Caco-2 (cell line): ENCODE measurements around the gene CEACAM20. TPM values are rescaled to one million over a fixed set of nuclear protein-coding genes. Genes with fewer than 3 reads are reported as not detected.

Source experiments
- Bru-seq: library from RNA; stranded (reverse); fragments of 400-500 nt; gene quantifications from one replicate; lab custom pipeline; 2021; lab: Mats Ljungman, UMichigan
- BruChase-seq, 2 experiments: library from RNA; stranded (reverse); fragments of 400-500 nt; gene quantifications; one replicate each; lab custom pipeline; 2021; lab: Mats Ljungman, UMichigan
- BruUV-seq: library from RNA; stranded (reverse); fragments of 400-500 nt; replicated peaks from 2 replicates; lab custom pipeline; 2021; lab: Mats Ljungman, UMichigan
- CTCF ChIA-PET: fragments of 300-600 bp; sonication (Branson Sonifier 250); formaldehyde crosslinking; loops from one replicate; lab custom pipeline; 2022; ENCODE audit warnings: antibody characterized with exemption; lab: Charles Lee
- POLR2A ChIA-PET: fragments of 300-600 bp; sonication (Branson Sonifier 250); formaldehyde crosslinking; loops from one replicate; lab custom pipeline; 2022; ENCODE audit warnings: antibody characterized with exemption; lab: Charles Lee
- DNase-seq, 2 experiments: peaks; one replicate each; pipeline versions ENCODE4 v3.0.0 to v3.0.0-alpha.2; 2020 to 2022
- H3K27me3 ChIP-seq: replicated peaks from 2 replicates; pipeline ENCODE4 v1.6.0; 2011; ENCODE audit warnings: low read length; ENCODE audit not compliant: control insufficient read depth, insufficient read depth
- H3K36me3 ChIP-seq: 2 replicates; pipeline ENCODE4 v1.5.1; 2011; ENCODE audit warnings: low read length; ENCODE audit not compliant: control insufficient read depth, insufficient read depth
- H3K4me1 ChIP-seq: fragments of 250-450 bp; sonication (Bioruptor Pico); 2 replicates; pipeline ENCODE4 v1.5.1; 2020; ENCODE audit warnings: mild to moderate bottlenecking
- H3K4me3 ChIP-seq: 2 replicates; pipeline ENCODE4 v1.5.1; 2011; ENCODE audit warnings: low read depth, mild to moderate bottlenecking, control low read depth, low read length
- H3K9me3 ChIP-seq: fragments of 250-450 bp; sonication (Bioruptor Pico); 2 replicates; pipeline ENCODE4 v1.5.1; 2020; ENCODE audit warnings: mild to moderate bottlenecking, moderate library complexity
- H3K27ac Mint-ChIP-seq: one replicate; pipeline ENCODE4 v1.8.0; 2022; ENCODE audit warnings: mixed read lengths; ENCODE audit not compliant: unreplicated experiment
- H3K27me3 Mint-ChIP-seq: one replicate; pipeline ENCODE4 v1.8.0; 2022; ENCODE audit warnings: mixed read lengths; ENCODE audit not compliant: insufficient read depth, unreplicated experiment
- H3K36me3 Mint-ChIP-seq: one replicate; pipeline ENCODE4 v1.8.0; 2022; ENCODE audit warnings: mild to moderate bottlenecking, mixed read lengths; ENCODE audit not compliant: insufficient read depth, unreplicated experiment
- H3K4me1 Mint-ChIP-seq: one replicate; pipeline ENCODE4 v1.8.0; 2022; ENCODE audit warnings: low read depth, mixed read lengths; ENCODE audit not compliant: unreplicated experiment
- H3K4me3 Mint-ChIP-seq: one replicate; pipeline ENCODE4 v1.8.0; 2022; ENCODE audit warnings: mild to moderate bottlenecking, moderate library complexity, mixed read lengths; ENCODE audit not compliant: unreplicated experiment
- H3K9me3 Mint-ChIP-seq: one replicate; pipeline ENCODE4 v1.8.0; 2022; ENCODE audit warnings: mixed read lengths; ENCODE audit not compliant: unreplicated experiment
- CTCF ChIP-seq, 2 experiments: fragments of 200-600 bp in 1 of 2; IDR thresholded peaks; 1 replicate in 1 of 2; 2 replicates in 1 of 2; pipeline versions ENCODE4 v1.5.1 to v1.8.0; 2011 to 2022; ENCODE audit warnings: antibody characterized with exemption in 1 of 2, control low read depth in 1 of 2, inconsistent platforms in 1 of 2, low read depth in 1 of 2, low read length in 1 of 2, mild to moderate bottlenecking in 1 of 2, moderate library complexity in 1 of 2; ENCODE audit not compliant: insufficient read depth in 1 of 2, severe bottlenecking in 1 of 2, unreplicated experiment in 1 of 2
- intact Hi-C: fragments of 100-400 bp; cut with micrococcal nuclease; formaldehyde crosslinking; loops from one replicate; pipeline ENCODE4 v1.10.0; 2022; ENCODE audit not compliant: unreplicated experiment
- long read RNA-seq: library from polyadenylated mRNA; stranded (forward); transcript quantifications from one replicate; pipeline ENCODE4 v2.0.0, GENCODE V29; 2022
- total RNA-seq: library from RNA; stranded (reverse); gene quantifications from 2 replicates; pipeline ENCODE4 v1.2.3, GENCODE V29; 2022

CEACAM20 gene
- total RNA-seq (0.16 TPM in 1 of 2 replicates, not detected in the other), Bru-seq, nascent RNA (percentile 12 among the genes with signal in this experiment), BruChase-seq, experiment 1, labeled RNA remaining after a 2-hour chase (percentile 13 among the genes with signal in this experiment), BruChase-seq, experiment 2, labeled RNA remaining after a 6-hour chase (percentile 16 among the genes with signal in this experiment)
- long read RNA-seq = 0 reads

GRCh38 chr19:44529536-44529935 is at the start of gene CEACAM20:
TSS of gene CEACAM20 (minus strand) at chr19:44529675. CDS start at chr19:44529509, 166 bp downstream.
- Mint-ChIP-seq H3K27me3 (peaks cover 7% of the 10 kb centered on the region), H3K4me3 (no peak within 1 kb of the TSS)

DNA sequence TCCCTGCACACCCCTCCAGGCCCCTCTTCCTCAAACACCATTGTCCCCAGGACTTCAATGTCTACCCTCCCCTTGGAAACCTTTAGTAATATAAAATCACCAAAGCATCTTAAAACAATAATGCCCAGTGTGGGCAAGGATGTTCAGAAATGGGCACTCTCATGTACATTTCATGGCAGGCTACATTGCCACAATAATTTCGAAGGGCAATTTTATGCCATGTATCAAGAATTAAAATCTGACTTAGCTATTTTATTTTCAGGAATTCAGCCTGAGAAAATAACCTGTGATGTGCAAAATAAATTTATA is 48.0 kb upstream of the CEACAM20 start:
- no peak overlapping the region for H3K27ac Mint-ChIP-seq
- no peaks in the 10 kb centered on the region for H3K36me3 Mint-ChIP-seq
- H3K27me3 Mint-ChIP-seq = no peaks in the 10 kb centered on the region
- Histone ChIP-seq H3K36me3 (no peaks in the 10 kb centered on the region), H3K9me3 (no peaks in the 10 kb centered on the region), H3K27me3 (no peaks in the 10 kb centered on the region), H3K4me3 (no peak overlapping the region), H3K4me1 (peaks cover 16% of the 10 kb centered on the region)
- H3K4me1 Mint-ChIP-seq = peaks cover 34% of the 10 kb centered on the region
- ChIA-PET CTCF (interaction anchor here (0.5 to 1.8 kb wide), 16 partner anchors 10 to 264 kb away, joined by 3 to 34 read pairs (median 5); partner anchors contain the start of gene PVR), POLR2A (interaction anchor here (0.8 kb wide), 1 partner anchor 87 kb away, joined by 3 read pairs; no protein-coding TSS in a partner anchor)
- intact Hi-C loops = loop anchor here (1.0 to 5.0 kb wide), 3 partner anchors 35 to 80 kb away; partner anchors contain the start of gene IGSF23
- no peaks in the 10 kb centered on the region for H3K9me3 Mint-ChIP-seq
- BruUV-seq = no TSS peak
- no peak for DNase-seq
- H3K4me3 Mint-ChIP-seq = no peak overlapping the region
- TF ChIP-seq CTCF (IDR thresholded peaks at IDR 0.05; ENCODE audit: insufficient read depth in 1 of 2, low read depth in 1 of 2, low read length in 1 of 2, severe bottlenecking in 1 of 2, unreplicated experiment in 1 of 2) = no peak

More at GRCh38 chr19:44529536-44529935, at the start of gene CEACAM20:
- H3K4me1 ChIP-seq = no peaks in the 10 kb centered on the region
- Mint-ChIP-seq H3K9me3 (peaks cover 16% of the 10 kb centered on the region), H3K36me3 (no peaks in the 10 kb centered on the region), H3K27ac (no peak within 1 kb of the TSS), H3K4me1 (no peaks in the 10 kb centered on the region)
- CTCF ChIA-PET = no interaction called here
- H3K27me3 ChIP-seq = no peaks in the 10 kb centered on the region
- no peak within 1 kb of the TSS for H3K4me3 ChIP-seq
- POLR2A ChIA-PET = no interaction called here
- BruUV-seq = no TSS peak
- no peak for DNase-seq
- no peaks in the 10 kb centered on the region for H3K36me3 ChIP-seq
- no peaks in the 10 kb centered on the region for H3K9me3 ChIP-seq
- intact Hi-C loops = no loop called here
- TF ChIP-seq CTCF (IDR thresholded peaks at IDR 0.05; ENCODE audit: insufficient read depth in 1 of 2, low read depth in 1 of 2, low read length in 1 of 2, severe bottlenecking in 1 of 2, unreplicated experiment in 1 of 2) = no peak

GRCh38 chr19:44576843-44577565 is 47.5 kb upstream of the CEACAM20 start:
- peaks cover 34% of the 10 kb centered on the region for H3K4me1 Mint-ChIP-seq
- H3K4me3 Mint-ChIP-seq = no peak overlapping the region
- peak; percentile 78 to 79 for DNase-seq
- Histone ChIP-seq H3K36me3 (no peaks in the 10 kb centered on the region), H3K9me3 (no peaks in the 10 kb centered on the region), H3K4me1 (peaks cover 17% of the 10 kb centered on the region), H3K27me3 (no peaks in the 10 kb centered on the region), H3K4me3 (no peak overlapping the region)
- H3K9me3 Mint-ChIP-seq = no peaks in the 10 kb centered on the region
- POLR2A ChIA-PET = interaction anchor here (0.8 kb wide), 1 partner anchor 87 kb away, joined by 3 read pairs; no protein-coding TSS in a partner anchor
- CTCF ChIA-PET = interaction anchor here (0.5 to 1.8 kb wide), 22 partner anchors 10 to 264 kb away, joined by 3 to 34 read pairs (median 5); partner anchors contain the start of gene PVR
- peak; percentile 89 to 90 for TF ChIP-seq CTCF (IDR thresholded peaks at IDR 0.05; ENCODE audit: insufficient read depth in 1 of 2, low read depth in 1 of 2, low read length in 1 of 2, severe bottlenecking in 1 of 2, unreplicated experiment in 1 of 2)
- H3K27me3 Mint-ChIP-seq = no peaks in the 10 kb centered on the region
- H3K36me3 Mint-ChIP-seq = no peaks in the 10 kb centered on the region
- intact Hi-C loops = loop anchor here (1.0 to 5.0 kb wide), 3 partner anchors 35 to 80 kb away; partner anchors contain the start of gene IGSF23
- BruUV-seq = no TSS peak
- H3K27ac Mint-ChIP-seq = no peak overlapping the region
